Activated T-helper 17 cell treated with anti-CD3 and anti-CD28 coated beads, Interleukin-2, amount 50 U/mL, for 72 hours (primary cell): Measurements from ENCODE around the gene BRD3OS. TPM values are rescaled to one million over a fixed set of nuclear protein-coding genes. Genes with fewer than 3 reads are reported as not detected.

Experiments
- ATAC-seq: fragments of 150-1000 bp; cut with Tn5 transposase; replicated peaks from 2 replicates; pipeline ENCODE4 v1.10.0; 2021; ENCODE audit warnings: mild to moderate bottlenecking, moderate library complexity
- H3K27ac Mint-ChIP-seq: one replicate; pipeline ENCODE4 v1.8.0; 2022; ENCODE audit warnings: mixed read lengths
- H3K27me3 Mint-ChIP-seq: one replicate; pipeline ENCODE4 v1.8.0; 2022; ENCODE audit warnings: mixed read lengths
- H3K36me3 Mint-ChIP-seq: one replicate; pipeline ENCODE4 v1.8.0; 2022; ENCODE audit warnings: low read depth, mild to moderate bottlenecking, mixed read lengths
- H3K4me1 Mint-ChIP-seq: one replicate; pipeline ENCODE4 v1.8.0; 2022; ENCODE audit warnings: mixed read lengths
- H3K4me3 Mint-ChIP-seq: one replicate; pipeline ENCODE4 v1.8.0; 2022; ENCODE audit warnings: mild to moderate bottlenecking, mixed read lengths
- H3K9me3 Mint-ChIP-seq: one replicate; pipeline ENCODE4 v1.8.0; 2022; ENCODE audit warnings: mixed read lengths
- total RNA-seq, 2 donors: library from RNA; stranded (reverse); gene quantifications; one replicate each; pipeline ENCODE4 v1.2.3, GENCODE V29; 2022

The BRD3OS gene
- total RNA-seq, 2 donors from 2014 or later: 8.5 to 12.5 TPM

GRCh38 chr9:134010310-134011173, 14.7 kb upstream of the BRD3OS start:
- H3K27ac Mint-ChIP-seq: no peak overlapping the region

GRCh38 chr9:134011401-134011800, 13.9 kb upstream of the BRD3OS start:
- Mint-ChIP-seq H3K27me3 (peaks cover 10% of the 10 kb centered on the region), H3K4me1 (no peaks in the 10 kb centered on the region), H3K4me3 (no peak overlapping the region), H3K9me3 (no peaks in the 10 kb centered on the region), H3K27ac (no peak overlapping the region), H3K36me3 (no peaks in the 10 kb centered on the region)
- ATAC-seq: no peak

More at GRCh38 chr9:134010310-134011173, 14.7 kb upstream of the BRD3OS start:
- no peak for ATAC-seq
- H3K9me3 Mint-ChIP-seq: no peaks in the 10 kb centered on the region
- H3K36me3 Mint-ChIP-seq: no peaks in the 10 kb centered on the region
- H3K4me1 Mint-ChIP-seq: no peaks in the 10 kb centered on the region
- no peak overlapping the region for H3K4me3 Mint-ChIP-seq
- H3K27me3 Mint-ChIP-seq: peaks cover 10% of the 10 kb centered on the region

GRCh38 chr9:134014946-134015345, 10.3 kb upstream of the BRD3OS start:
- no peaks in the 10 kb centered on the region for H3K4me1 Mint-ChIP-seq
- H3K36me3 Mint-ChIP-seq: no peaks in the 10 kb centered on the region
- no peaks in the 10 kb centered on the region for H3K27me3 Mint-ChIP-seq
- no peaks in the 10 kb centered on the region for H3K9me3 Mint-ChIP-seq
- no peak overlapping the region for H3K4me3 Mint-ChIP-seq
- no peak overlapping the region for H3K27ac Mint-ChIP-seq
- ATAC-seq: no peak

GRCh38 chr9:134024214-134024792, 978 bp upstream of the BRD3OS start:
- no peak for ATAC-seq
- H3K4me1 Mint-ChIP-seq: peaks cover 4% of the 10 kb centered on the region
- H3K4me3 Mint-ChIP-seq: peak overlapping the region; percentile 68
- no peaks in the 10 kb centered on the region for H3K9me3 Mint-ChIP-seq
- no peak overlapping the region for H3K27ac Mint-ChIP-seq
- H3K36me3 Mint-ChIP-seq: peaks cover 12% of the 10 kb centered on the region
- no peaks in the 10 kb centered on the region for H3K27me3 Mint-ChIP-seq

- Mint-ChIP-seq H3K27ac (no peak overlapping the region), H3K9me3 (no peaks in the 10 kb centered on the region), H3K4me1 (peaks cover 4% of the 10 kb centered on the region), H3K27me3 (no peaks in the 10 kb centered on the region), H3K4me3 (peak overlapping the region; percentile 68), H3K36me3 (peaks cover 16% of the 10 kb centered on the region)
- peak; percentile 25 for ATAC-seq
Measured at GRCh38 chr9:134025606-134026541, 593 bp downstream of the BRD3OS start.

GRCh38 chr9:134026581-134026980, 1.3 kb downstream of the BRD3OS start:
- Mint-ChIP-seq H3K27ac (no peak overlapping the region), H3K4me3 (peak overlapping the region; percentile 68), H3K4me1 (peaks cover 4% of the 10 kb centered on the region), H3K36me3 (peaks cover 21% of the 10 kb centered on the region), H3K9me3 (no peaks in the 10 kb centered on the region), H3K27me3 (no peaks in the 10 kb centered on the region)
- ATAC-seq: no peak

GRCh38 chr9:134026981-134027380, 1.7 kb downstream of the BRD3OS start:
- no peak overlapping the region for H3K27ac Mint-ChIP-seq
- H3K9me3 Mint-ChIP-seq: no peaks in the 10 kb centered on the region
- H3K4me1 Mint-ChIP-seq: peaks cover 4% of the 10 kb centered on the region
- no peak for ATAC-seq
- H3K36me3 Mint-ChIP-seq: peaks cover 21% of the 10 kb centered on the region
- H3K27me3 Mint-ChIP-seq: no peaks in the 10 kb centered on the region
- peak overlapping the region; percentile 68 for H3K4me3 Mint-ChIP-seq

- H3K9me3 Mint-ChIP-seq: no peaks in the 10 kb centered on the region
- H3K4me1 Mint-ChIP-seq: peaks cover 4% of the 10 kb centered on the region
- ATAC-seq: no peak
- no peak overlapping the region for H3K27ac Mint-ChIP-seq
- H3K4me3 Mint-ChIP-seq: peak overlapping the region; percentile 68
- peaks cover 21% of the 10 kb centered on the region for H3K36me3 Mint-ChIP-seq
- H3K27me3 Mint-ChIP-seq: no peaks in the 10 kb centered on the region
Measured at GRCh38 chr9:134027561-134027960, 2.3 kb downstream of the BRD3OS start.

GRCh38 chr9:134028076-134028475, 2.8 kb downstream of the BRD3OS start:
- Mint-ChIP-seq H3K9me3 (no peaks in the 10 kb centered on the region), H3K27ac (no peak overlapping the region), H3K27me3 (no peaks in the 10 kb centered on the region), H3K4me1 (peaks cover 4% of the 10 kb centered on the region), H3K4me3 (peak overlapping the region; percentile 23), H3K36me3 (peaks cover 25% of the 10 kb centered on the region)
- no peak for ATAC-seq

GRCh38 chr9:134028575-134029247, 3.4 kb downstream of the BRD3OS start:
- peaks cover 4% of the 10 kb centered on the region for H3K4me1 Mint-ChIP-seq
- no peak for ATAC-seq
- no peak overlapping the region for H3K27ac Mint-ChIP-seq
- no peaks in the 10 kb centered on the region for H3K9me3 Mint-ChIP-seq
- H3K36me3 Mint-ChIP-seq: peaks cover 31% of the 10 kb centered on the region
- H3K4me3 Mint-ChIP-seq: peak overlapping the region; percentile 23
- no peaks in the 10 kb centered on the region for H3K27me3 Mint-ChIP-seq

- Mint-ChIP-seq H3K4me3 (no peak overlapping the region), H3K27me3 (no peaks in the 10 kb centered on the region), H3K27ac (no peak overlapping the region), H3K9me3 (no peaks in the 10 kb centered on the region), H3K4me1 (peaks cover 4% of the 10 kb centered on the region), H3K36me3 (peaks cover 35% of the 10 kb centered on the region)
- ATAC-seq: no peak
Measured at GRCh38 chr9:134029248-134030226, 4.3 kb downstream of the BRD3OS start.

- peaks cover 4% of the 10 kb centered on the region for H3K4me1 Mint-ChIP-seq
- H3K36me3 Mint-ChIP-seq: peaks cover 35% of the 10 kb centered on the region
- no peaks in the 10 kb centered on the region for H3K9me3 Mint-ChIP-seq
- H3K4me3 Mint-ChIP-seq: no peak overlapping the region
- H3K27ac Mint-ChIP-seq: no peak overlapping the region
- no peaks in the 10 kb centered on the region for H3K27me3 Mint-ChIP-seq
- no peak for ATAC-seq
Measured at GRCh38 chr9:134030821-134031470, 5.7 kb downstream of the BRD3OS start.

GRCh38 chr9:134031783-134032182, 6.5 kb downstream of the BRD3OS start:
- Mint-ChIP-seq H3K9me3 (no peaks in the 10 kb centered on the region), H3K36me3 (peaks cover 40% of the 10 kb centered on the region), H3K4me1 (peaks cover 4% of the 10 kb centered on the region), H3K4me3 (no peak overlapping the region), H3K27me3 (no peaks in the 10 kb centered on the region), H3K27ac (no peak overlapping the region)
- no peak for ATAC-seq
